PC-9 (cell line): ENCODE data around the gene PARN.

Source experiments
- CTCF ChIP-seq: fragments of 200-600 bp; sonication (generic); conservative IDR thresholded peaks from 2 replicates; pipeline ENCODE4 v1.6.1; 2017; ENCODE audit warnings: mixed run types, antibody characterized with exemption, mild to moderate bottlenecking, moderate library complexity
- EZH2 ChIP-seq: fragments of 200-600 bp; sonication (generic); IDR thresholded peaks from 2 replicates; pipeline ENCODE4 v1.8.0; 2017; ENCODE audit warnings: antibody characterized with exemption, low read depth

GRCh38 chr16:14579266-14579665 lies 50.8 kb downstream of the PARN start:
- TF ChIP-seq CTCF (no peak), EZH2 (no peak)
